HG03575 (cell line): ENCODE measurements around the gene PROM1.
A peak's percentile ranks its signal among the peaks of the same experiment; 100 is the strongest.

Experiments
- ATAC-seq: cut with Tn5 transposase; IDR thresholded peaks from one replicate; pipeline ENCODE4 v1.9.1; 2021; ENCODE audit not compliant: unreplicated experiment, insufficient number of reproducible peaks, low FRiP score; ENCODE audit errors: extremely low read depth

The PROM1 gene

GRCh38 chr4:16006771-16007446 is 76.9 kb downstream of the PROM1 start:
- no peak for ATAC-seq

GRCh38 chr4:16005676-16006075 is 78.1 kb downstream of the PROM1 start:
- no peak for ATAC-seq

- ATAC-seq: peak; percentile 67
Measured at GRCh38 chr4:16001484-16001858, 82.4 kb downstream of the PROM1 start.

DNA sequence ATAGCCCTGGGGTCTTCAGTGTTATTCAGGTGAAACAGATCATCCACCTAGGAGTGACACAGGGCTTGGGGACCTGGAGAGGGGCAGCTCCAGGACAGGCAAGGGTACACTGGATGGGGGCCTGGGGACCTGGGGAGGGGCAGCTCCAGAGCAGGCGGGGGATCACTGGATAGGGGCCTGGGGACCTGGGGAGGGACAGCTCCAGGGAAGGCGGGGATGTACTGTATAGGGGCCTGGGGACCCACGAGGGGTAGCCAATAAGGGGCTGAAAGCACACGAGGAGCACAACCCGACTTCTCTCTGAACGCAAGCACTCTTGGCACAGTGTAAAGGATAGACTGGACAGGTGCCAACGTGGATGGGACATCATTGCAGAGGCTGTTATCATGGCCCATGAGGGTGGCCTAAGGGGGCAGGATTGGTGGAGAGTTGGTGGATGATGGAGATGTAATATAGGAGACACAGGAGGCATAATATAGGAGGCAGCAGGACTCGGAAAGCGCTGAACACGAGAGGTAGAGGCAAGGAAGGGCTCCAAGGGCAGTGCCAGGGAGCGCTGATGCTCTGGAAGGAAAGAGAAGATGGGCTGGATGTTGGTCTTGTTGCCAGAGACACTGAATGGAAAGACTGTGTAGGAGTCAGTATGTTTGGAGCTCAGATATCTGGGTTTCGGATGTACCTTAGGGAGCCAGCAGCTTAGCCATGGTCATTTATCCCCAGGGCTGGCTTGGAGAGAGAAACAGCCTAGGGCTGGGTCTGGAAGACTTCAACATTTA is 82.9 kb downstream of the PROM1 start:
- ATAC-seq: no peak

GRCh38 chr4:15996773-15997172 is 87.0 kb downstream of the PROM1 start:
- peak; percentile 55 for ATAC-seq

GRCh38 chr4:15995826-15996225 is 88.0 kb downstream of the PROM1 start:
- no peak for ATAC-seq

GRCh38 chr4:15992167-15992485 is 91.7 kb downstream of the PROM1 start:
- no peak for ATAC-seq

- no peak for ATAC-seq
Measured at GRCh38 chr4:15990570-15991285, 93.1 kb downstream of the PROM1 start.

DNA sequence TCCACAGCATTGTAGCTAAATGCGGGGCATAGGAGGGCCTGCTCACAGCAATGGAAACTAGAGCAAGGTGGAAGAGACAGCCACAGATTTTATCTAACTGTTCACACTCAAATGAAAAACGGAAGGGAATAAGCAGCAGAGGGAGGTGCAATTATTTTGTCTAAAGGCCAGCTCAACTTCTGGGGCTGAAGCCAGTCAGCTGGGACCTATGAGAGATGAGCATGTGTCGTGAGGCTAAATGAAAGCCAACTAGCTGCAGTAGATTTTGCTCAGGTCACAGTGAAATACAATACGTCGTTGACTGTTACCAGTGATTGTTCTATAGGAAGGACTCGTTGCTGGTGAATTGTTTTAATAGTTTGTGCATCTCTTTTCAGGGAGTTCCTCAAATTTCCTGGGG is 94.4 kb downstream of the PROM1 start:
- ATAC-seq: no peak

DNA sequence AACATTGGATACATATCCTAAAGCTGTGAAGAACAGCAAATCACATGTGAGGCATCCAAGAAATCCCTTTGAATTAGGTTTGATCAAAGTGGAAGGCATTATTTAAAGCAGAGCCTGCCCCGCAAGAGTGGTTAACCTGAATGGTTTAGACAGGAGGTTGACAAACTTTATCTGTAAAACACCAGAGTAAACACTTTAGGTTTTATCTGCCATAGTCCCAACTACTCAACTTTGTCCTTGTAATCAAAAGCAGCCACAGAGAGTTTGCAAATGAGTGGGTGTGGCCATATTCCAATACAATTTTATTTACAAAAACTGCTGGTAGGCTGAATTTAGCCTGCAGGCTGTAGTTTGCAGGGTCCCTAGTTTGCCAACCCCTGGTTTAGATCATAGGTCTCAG is 95.6 kb downstream of the PROM1 start:
- no peak for ATAC-seq

DNA sequence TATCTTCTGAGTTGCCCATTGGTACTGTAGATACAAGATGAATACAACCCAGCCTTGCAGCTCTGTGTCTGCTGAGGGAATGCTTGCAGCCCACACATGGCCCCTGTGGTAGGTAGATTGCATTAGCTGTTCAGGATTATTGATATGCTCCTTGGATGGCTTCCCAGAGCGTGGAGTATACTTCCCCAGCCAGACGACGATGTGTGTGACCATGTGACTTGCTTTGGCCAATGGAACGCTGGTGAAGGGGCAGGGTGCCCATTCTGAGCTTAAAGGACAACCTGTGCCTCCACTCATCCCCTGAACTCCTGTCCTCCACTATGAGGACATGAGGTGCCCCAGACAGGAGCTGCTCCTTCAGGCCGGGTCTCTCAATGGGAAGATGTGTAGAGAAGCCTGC is 96.9 kb downstream of the PROM1 start:
- ATAC-seq: no peak

DNA sequence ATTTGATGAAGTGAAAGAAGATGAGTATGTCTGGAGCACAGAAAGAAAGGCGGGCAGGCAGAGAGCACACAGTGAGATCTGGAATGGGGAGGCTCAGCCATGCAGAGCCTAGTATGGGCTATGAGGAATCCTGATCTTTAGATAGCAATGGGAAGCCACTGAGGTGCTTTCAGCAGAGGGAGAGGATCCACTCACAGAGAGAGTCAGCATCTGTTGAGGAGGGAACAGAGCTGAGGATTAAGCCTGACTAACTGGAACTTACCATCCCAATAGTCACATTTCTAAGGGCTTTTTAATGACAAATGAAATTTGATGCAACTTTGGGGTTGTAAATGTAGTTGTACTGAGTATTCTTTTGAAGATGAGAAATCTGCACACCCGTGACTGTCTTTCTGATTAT is 100.2 kb downstream of the PROM1 start:
- ATAC-seq: no peak

- ATAC-seq: no peak
Measured at GRCh38 chr4:15982842-15983524, 100.8 kb downstream of the PROM1 start.

DNA sequence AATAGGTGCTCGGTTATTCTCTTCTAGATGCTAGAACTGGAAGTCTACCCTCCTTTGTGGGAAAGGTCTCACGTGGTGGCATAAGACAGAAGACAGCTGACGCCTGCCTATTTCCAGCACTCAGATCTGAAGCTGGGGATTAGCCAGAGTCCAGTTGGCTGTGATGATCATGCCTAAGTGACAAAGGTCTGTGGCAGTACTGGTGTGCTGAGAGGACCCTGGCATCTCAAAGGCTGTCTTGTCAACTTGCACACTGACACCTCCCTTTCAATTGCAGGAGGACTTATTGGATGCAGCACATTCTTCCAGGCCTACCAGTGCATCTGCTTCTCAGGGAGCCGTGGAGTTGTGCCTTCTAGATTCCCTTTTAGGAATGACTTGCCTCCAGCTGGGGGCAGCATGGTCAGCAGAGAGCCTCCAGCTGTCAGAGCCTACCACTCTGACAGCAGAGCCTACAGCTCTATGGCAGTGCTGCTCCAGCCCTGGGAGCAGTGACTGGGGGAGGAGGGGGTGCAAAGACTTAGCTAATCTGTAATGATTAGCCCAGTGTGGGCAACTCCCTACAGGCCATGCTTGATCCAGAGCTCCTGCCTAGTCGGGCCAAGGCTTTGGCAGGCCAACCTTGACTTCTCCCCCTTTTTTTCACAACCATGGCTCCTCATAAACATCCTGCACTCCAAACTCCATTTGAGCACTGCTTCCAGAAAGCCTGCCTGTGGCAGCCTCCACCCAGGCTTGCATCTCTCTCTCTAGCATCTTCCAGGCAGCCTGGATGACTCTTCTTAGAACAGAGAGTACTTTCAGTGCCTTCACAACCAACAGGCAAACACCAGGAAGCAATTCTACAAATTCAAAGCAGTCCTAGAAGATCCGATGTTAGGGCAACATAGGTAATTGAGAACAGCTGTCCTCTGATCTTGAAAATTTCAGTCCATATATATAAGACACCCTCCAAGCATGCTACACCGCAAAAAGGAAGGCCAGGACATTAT is 107.1 kb downstream of the PROM1 start:
- no peak for ATAC-seq

GRCh38 chr4:15971068-15971801 is 112.6 kb downstream of the PROM1 start:
- ATAC-seq: no peak

DNA sequence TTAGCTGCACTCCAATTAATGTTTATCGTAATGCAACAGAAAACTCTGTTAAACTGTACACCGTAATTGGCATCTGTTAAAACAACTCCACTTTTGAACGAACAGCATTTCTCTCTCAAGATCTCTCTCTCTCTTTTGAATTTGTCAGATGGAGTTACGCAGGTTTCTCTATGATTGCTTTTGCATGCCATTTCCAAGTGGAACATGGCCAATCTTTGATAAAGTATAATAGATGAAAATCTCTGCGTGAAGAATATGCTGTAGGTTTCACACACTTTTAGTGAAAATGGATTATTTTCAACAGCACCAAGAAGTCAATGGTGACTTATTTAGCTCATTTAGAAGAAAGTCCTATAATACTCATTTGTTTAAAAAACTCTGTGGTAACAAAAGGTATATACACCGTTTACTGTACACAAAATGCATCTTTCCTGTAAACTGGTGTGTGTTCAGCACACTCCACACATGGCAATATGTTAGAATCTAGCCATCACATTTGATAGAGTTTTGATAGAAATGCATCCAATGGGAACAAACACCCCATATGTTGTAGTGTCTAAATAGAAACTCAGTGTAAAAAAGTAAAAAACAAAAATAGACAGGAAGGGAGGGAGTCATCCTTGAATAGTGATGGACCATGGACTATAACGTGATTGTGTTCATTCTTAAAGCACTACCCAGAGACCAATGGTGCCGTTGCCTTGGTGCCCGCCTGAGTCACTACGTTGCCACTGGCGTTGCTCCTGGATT is 115.1 kb downstream of the PROM1 start:
- no peak for ATAC-seq

- no peak for ATAC-seq
Measured at GRCh38 chr4:15965325-15965724, 118.5 kb downstream of the PROM1 start.
